Sigmoid colon (tissue), 7 donors: ENCODE results near the gene XDH. TPM values are rescaled to one million over a fixed set of nuclear protein-coding genes. Genes with fewer than 3 reads are reported as not detected.

Experiments used
- DNase-seq: peaks from one replicate; pipeline ENCODE4 v3.0.0-alpha.2; 2019
- H3K27ac ChIP-seq, 4 donors: fragments of 200-600 bp; sonication (generic); one replicate each; pipeline ENCODE4 v1.5.1; 2016 to 2019; ENCODE audit warnings: mild to moderate bottlenecking in 1 of 4
- H3K27me3 ChIP-seq, 3 donors: fragments of 200-600 bp; sonication (generic); one replicate each; pipeline ENCODE4 v1.5.1; 2019; ENCODE audit warnings: mild to moderate bottlenecking in 1 of 3
- H3K36me3 ChIP-seq, 4 donors: fragments of 200-600 bp; sonication (generic); one replicate each; pipeline ENCODE4 v1.5.1; 2016 to 2019
- H3K4me1 ChIP-seq, 4 donors: fragments of 200-600 bp; sonication (generic); one replicate each; pipeline ENCODE4 v1.5.1; 2017 to 2019
- H3K4me3 ChIP-seq, 4 donors: fragments of 200-600 bp; sonication (generic); one replicate each; pipeline ENCODE4 v1.5.1; 2017 to 2019; ENCODE audit warnings: mild to moderate bottlenecking in 2 of 4, moderate library complexity in 1 of 4
- H3K9me3 ChIP-seq, 4 donors: fragments of 200-600 bp in 3 of 4; sonication (generic) in 3 of 4; one replicate each; pipeline versions ENCODE4 v1.5.1 to v1.6.1; 2013 to 2019
- EP300 ChIP-seq, 4 donors: sonication (generic); formaldehyde crosslinking; IDR thresholded peaks; one replicate each; pipeline ENCODE4 v1.6.1; 2017; ENCODE audit warnings: antibody characterized with exemption in 4 of 4
- POLR2A ChIP-seq, 2 donors: fragments of 450-650 bp; IDR thresholded peaks; one replicate each; pipeline ENCODE4 v1.6.1; 2016; ENCODE audit warnings: antibody characterized with exemption in 2 of 2, mild to moderate bottlenecking in 2 of 2, moderate library complexity in 2 of 2
- POLR2AphosphoS5 ChIP-seq, 4 donors: sonication (generic); formaldehyde crosslinking; IDR thresholded peaks; one replicate each; pipeline ENCODE4 v1.6.1; 2017; ENCODE audit warnings: antibody characterized with exemption in 4 of 4
- WGBS, 2 donors: extraction: QIAGEN DNeasy Blood & Tissue Kit; methylation state at CpG; one replicate each; pipeline ENCODE4 v1.1.7; 2013; 5-methylcytosine and 5-hydroxymethylcytosine counted together
- intact Hi-C: fragments of 100-400 bp; cut with DNase I; formaldehyde crosslinking; loops from one replicate; pipeline ENCODE4 v1.15.1; 2023
- polyA plus RNA-seq, 3 donors: library from polyadenylated mRNA; stranded (reverse); fragments of 200-250 nt; gene quantifications; one replicate each; pipeline ENCODE4 v1.2.3, GENCODE V29; 2013
- total RNA-seq, 4 donors: library from RNA; depleted of rRNA; stranded (reverse); fragments of >200 nt; gene quantifications; one replicate each; pipeline ENCODE4 v1.1.0, GENCODE V29; 2016
- TF ChIP-seq, protein P1 (sequence below), 4 experiments: fragments of 450-650 bp in 3 of 4; fragments of 200-600 bp in 1 of 4; IDR thresholded peaks; one replicate each; pipeline ENCODE4 v1.5.1; 2016 to 2019; ENCODE audit warnings: antibody characterized with exemption in 4 of 4, mild to moderate bottlenecking in 3 of 4, moderate library complexity in 2 of 4
- donor health status: healthy with polysubstance abuse.
- donor health status: Bipolar disorder and iron deficiency.
- donor health status: healthy.

XDH gene
- total and polyA plus RNA-seq, 7 donors, result 0.71 to 30.1 (median 10.7) TPM; not detected in 3

DNA sequence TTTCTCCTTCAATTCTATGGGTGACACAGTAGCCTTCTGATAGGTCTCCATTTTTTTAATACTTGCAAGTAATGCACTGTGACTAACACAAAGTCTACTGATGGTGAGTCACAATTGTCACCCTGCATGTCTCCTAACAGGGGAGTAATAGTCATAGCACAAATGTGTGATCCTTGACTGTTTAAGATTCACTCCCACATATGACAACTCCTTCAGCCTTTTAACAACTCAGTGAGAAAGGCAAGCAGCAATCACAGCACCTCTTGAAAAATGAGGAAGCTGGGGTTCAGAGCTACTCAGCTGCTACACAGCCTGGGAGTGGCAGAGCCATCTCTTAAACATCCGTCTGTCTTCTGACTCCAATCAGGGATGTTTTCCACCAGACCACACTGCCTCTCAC lies 116.8 kb downstream of the XDH start:
- no peak for DNase-seq
- TF ChIP-seq POLR2AphosphoS5 (IDR thresholded peaks at IDR 0.05) (no peak), EP300 (IDR thresholded peaks at IDR 0.05) (no peak), POLR2A (IDR thresholded peaks at IDR 0.05) (no peak)
- TF ChIP-seq, protein P1, sequence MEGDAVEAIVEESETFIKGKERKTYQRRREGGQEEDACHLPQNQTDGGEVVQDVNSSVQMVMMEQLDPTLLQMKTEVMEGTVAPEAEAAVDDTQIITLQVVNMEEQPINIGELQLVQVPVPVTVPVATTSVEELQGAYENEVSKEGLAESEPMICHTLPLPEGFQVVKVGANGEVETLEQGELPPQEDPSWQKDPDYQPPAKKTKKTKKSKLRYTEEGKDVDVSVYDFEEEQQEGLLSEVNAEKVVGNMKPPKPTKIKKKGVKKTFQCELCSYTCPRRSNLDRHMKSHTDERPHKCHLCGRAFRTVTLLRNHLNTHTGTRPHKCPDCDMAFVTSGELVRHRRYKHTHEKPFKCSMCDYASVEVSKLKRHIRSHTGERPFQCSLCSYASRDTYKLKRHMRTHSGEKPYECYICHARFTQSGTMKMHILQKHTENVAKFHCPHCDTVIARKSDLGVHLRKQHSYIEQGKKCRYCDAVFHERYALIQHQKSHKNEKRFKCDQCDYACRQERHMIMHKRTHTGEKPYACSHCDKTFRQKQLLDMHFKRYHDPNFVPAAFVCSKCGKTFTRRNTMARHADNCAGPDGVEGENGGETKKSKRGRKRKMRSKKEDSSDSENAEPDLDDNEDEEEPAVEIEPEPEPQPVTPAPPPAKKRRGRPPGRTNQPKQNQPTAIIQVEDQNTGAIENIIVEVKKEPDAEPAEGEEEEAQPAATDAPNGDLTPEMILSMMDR (IDR thresholded peaks at IDR 0.05), result no peak
- no peak overlapping the region for H3K4me3 ChIP-seq
- no peak overlapping the region for H3K27ac ChIP-seq
- no peaks in the 10 kb centered on the region for H3K36me3 ChIP-seq
- no peaks in the 10 kb centered on the region for H3K27me3 ChIP-seq
- intact Hi-C loops, result no loop called here
- peaks cover 0 to 8% (median 4%) of the 10 kb centered on the region in 4 donors for H3K4me1 ChIP-seq
- 35 to 36% methylated on average over 1 of the region's 1 CpG for WGBS, 2 donors
- no peaks in the 10 kb centered on the region for H3K9me3 ChIP-seq

DNA sequence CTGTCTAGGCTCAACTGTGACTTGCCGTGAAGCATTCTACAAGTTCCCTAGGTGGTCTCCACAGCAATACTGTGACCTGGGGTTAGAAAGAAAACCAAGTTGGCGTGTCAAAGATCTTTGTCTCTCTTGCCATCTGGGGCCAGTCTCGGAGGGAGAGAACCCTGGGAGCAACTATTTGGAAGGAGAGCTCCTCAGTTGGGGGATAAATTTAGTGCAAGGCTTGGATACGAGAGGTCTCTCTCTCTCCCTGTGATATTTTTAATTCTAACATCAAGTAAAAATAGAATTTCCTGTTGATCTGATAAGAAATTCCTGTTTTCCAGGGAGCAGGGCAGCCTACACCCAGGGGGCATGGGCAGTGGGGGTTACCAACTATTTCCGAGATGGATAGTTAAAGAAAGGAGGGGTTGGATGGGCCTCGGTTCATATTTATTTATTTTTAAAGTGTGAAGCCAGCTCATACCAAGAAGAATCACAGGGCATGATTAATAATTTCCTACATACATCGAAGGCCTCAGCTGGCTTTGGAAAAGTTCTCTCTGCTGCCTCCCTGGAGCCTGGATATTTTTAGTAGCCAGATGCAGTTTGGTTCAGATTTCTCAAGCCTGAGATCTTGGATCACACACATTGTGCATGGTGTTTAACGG lies 117.8 kb downstream of the XDH start:
- H3K36me3 ChIP-seq, result no peaks in the 10 kb centered on the region
- no peaks in the 10 kb centered on the region for H3K27me3 ChIP-seq
- WGBS, 2 donors, result 80 to 82% methylated on average over 8 of the region's 8 CpGs
- H3K27ac ChIP-seq, result peak overlapping the region in 1 of 4 donors; percentile 23
- intact Hi-C loops, result no loop called here
- DNase-seq, result no peak
- H3K4me3 ChIP-seq, result no peak overlapping the region
- no peak for TF ChIP-seq POLR2AphosphoS5 (IDR thresholded peaks at IDR 0.05)
- TF ChIP-seq, protein P1 (IDR thresholded peaks at IDR 0.05), result no peak
- TF ChIP-seq POLR2A (IDR thresholded peaks at IDR 0.05), result no peak
- TF ChIP-seq EP300 (IDR thresholded peaks at IDR 0.05), result no peak
- no peaks in the 10 kb centered on the region for H3K9me3 ChIP-seq
- H3K4me1 ChIP-seq, result peaks cover 0 to 7% (median 2%) of the 10 kb centered on the region in 4 donors

DNA sequence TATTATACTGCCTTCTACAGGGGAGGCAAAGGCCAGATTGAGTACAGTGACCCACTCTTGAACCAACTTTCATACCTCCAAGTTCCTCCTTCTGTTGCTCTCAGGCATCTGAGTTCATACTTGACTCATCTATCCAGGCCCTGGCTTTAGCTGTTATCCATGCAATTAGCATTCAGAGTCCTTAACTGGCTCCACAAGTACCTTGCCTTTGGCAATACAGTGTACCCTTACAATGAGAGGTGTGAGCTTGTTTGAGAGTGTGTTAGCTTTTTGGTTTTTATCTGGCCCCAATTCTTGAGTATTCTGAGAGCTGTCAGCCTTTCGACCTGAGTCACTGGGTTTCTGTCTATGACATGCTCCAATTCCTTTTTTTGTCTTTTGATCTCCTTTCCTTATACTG lies 120.3 kb downstream of the XDH start:
- no peak overlapping the region for H3K4me3 ChIP-seq
- TF ChIP-seq, protein P1 (IDR thresholded peaks at IDR 0.05), result no peak
- TF ChIP-seq POLR2AphosphoS5 (IDR thresholded peaks at IDR 0.05) (no peak), POLR2A (IDR thresholded peaks at IDR 0.05) (no peak), EP300 (IDR thresholded peaks at IDR 0.05) (no peak)
- intact Hi-C loops, result no loop called here
- H3K9me3 ChIP-seq, result no peaks in the 10 kb centered on the region
- WGBS, 2 donors, result 78 to 89% methylated on average over 1 of the region's 1 CpG
- H3K27me3 ChIP-seq, result no peaks in the 10 kb centered on the region
- peaks cover 0 to 7% (median 2%) of the 10 kb centered on the region in 4 donors for H3K4me1 ChIP-seq
- DNase-seq, result no peak
- H3K27ac ChIP-seq, result no peak overlapping the region
- H3K36me3 ChIP-seq, result no peaks in the 10 kb centered on the region

DNA sequence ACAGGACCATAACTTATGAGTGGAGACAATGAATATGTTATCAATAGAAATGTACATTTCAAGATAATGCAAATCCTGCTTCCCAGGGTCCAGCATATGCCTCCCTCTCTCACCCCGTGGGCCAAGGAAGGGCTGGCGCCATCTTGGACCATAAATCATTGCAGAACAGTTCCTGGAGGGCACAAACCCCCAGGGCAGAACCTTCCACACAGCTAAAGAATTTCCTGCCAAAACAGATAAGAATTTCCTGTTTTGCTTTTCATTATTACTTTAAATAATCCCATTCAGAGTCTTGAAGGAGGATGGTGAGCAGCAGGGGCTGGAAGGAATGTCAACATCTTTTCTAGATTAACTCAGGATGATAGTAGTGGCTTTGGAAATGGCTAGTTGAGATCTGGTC lies 126.9 kb downstream of the XDH start:
- H3K9me3 ChIP-seq, result no peaks in the 10 kb centered on the region
- 53 to 82% methylated on average over 2 of the region's 2 CpGs for WGBS, 2 donors
- H3K27me3 ChIP-seq, result no peaks in the 10 kb centered on the region
- no peak overlapping the region for H3K4me3 ChIP-seq
- no peak overlapping the region for H3K27ac ChIP-seq
- no peaks in the 10 kb centered on the region for H3K4me1 ChIP-seq
- intact Hi-C loops, result no loop called here
- no peak for DNase-seq
- TF ChIP-seq POLR2AphosphoS5 (IDR thresholded peaks at IDR 0.05) (no peak), POLR2A (IDR thresholded peaks at IDR 0.05) (no peak), EP300 (IDR thresholded peaks at IDR 0.05) (no peak)
- TF ChIP-seq, protein P1 (IDR thresholded peaks at IDR 0.05), result no peak
- no peaks in the 10 kb centered on the region for H3K36me3 ChIP-seq
